GM18499 (cell line): ENCODE data around the gene TCF7L2.
"Not testable (repeated sequence)": the region's sequence is repeated elsewhere in the genome, so short reads cannot be mapped to it uniquely, and the experiment has no call there.

Source experiments
- ATAC-seq: cut with Tn5 transposase; IDR thresholded peaks from one replicate; pipeline ENCODE4 v1.9.1; 2021; ENCODE audit warnings: moderate number of reproducible peaks; ENCODE audit not compliant: insufficient read depth, unreplicated experiment

TCF7L2 gene

DNA sequence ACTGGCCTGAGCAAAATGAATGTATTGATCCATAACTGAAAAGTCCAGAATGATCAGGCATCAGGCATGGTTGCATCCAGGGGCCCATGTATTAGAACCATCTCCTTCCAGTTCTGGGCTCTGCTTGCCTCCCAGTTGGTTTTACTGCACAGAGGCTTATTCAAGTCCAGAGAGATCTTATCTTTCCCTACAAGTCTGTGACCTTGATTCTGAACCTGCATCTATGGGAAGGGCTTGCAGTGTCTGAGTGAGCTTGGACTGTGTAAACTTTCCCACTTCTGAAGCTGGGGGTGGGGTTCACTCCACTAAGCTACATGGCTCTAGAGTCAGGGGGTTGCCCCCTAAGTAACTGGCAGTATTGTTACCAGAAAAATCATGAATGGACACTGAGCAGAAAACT lies 136.2 kb downstream of the TCF7L2 start:
- ATAC-seq, result no peak

GRCh38 chr10:113087165-113088029 lies 137.3 kb downstream of the TCF7L2 start:
- ATAC-seq, result no peak

- ATAC-seq, result no peak
These were observed 138.1 kb downstream of the TCF7L2 start for GRCh38 chr10:113088194-113088593.

- no peak for ATAC-seq
These were observed 139.5 kb downstream of the TCF7L2 start for GRCh38 chr10:113089551-113089950.

DNA sequence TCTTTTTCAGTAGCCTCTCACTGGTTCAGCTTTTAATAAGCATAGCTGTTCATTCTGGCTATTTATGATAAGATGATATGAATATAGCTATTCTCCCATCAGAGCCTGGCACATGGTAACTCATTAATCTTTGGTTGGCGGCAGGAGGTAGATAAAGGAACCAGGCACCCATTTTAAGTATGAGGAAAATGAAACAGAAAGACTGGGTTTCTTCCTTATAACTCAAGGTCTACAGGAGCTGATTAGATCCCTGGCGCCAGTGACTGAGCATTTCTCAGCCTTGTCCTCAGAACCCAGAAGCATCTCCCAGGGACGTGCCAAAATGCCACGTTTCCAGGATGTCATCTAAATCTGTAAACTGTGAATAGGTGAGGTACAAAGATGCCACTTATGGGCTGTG lies 141.9 kb downstream of the TCF7L2 start:
- no peak for ATAC-seq

- ATAC-seq, result no peak
These were observed 143.4 kb downstream of the TCF7L2 start for GRCh38 chr10:113093188-113094113.

GRCh38 chr10:113094114-113094486 lies 144.1 kb downstream of the TCF7L2 start:
- ATAC-seq, result peak; percentile 92

- no peak for ATAC-seq
These were observed 145.5 kb downstream of the TCF7L2 start for GRCh38 chr10:113095419-113096127.

- ATAC-seq, result no peak
These were observed 146.3 kb downstream of the TCF7L2 start for GRCh38 chr10:113096128-113096996.

DNA sequence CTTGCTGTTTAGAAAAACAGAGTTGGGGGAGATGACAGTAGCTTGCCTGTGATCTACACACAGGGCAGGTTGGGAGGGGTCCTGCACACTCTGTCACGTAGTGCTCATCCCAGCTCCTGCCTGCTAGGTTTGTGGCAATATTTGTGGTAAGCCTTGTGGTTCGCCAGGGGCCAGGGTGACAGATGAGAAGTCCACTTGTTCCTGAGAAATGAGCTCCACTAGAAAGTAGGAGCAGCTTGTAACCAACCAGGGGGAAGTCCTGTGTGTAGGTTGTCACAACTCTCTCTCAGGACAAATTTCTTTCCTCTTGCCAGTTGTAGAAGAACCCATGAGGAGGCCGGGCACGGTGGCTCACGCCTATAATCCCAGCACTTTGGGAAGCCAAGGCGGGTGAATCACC lies 147.0 kb downstream of the TCF7L2 start:
- no peak for ATAC-seq

GRCh38 chr10:113099431-113100183 lies 149.6 kb downstream of the TCF7L2 start:
- ATAC-seq, result no peak

DNA sequence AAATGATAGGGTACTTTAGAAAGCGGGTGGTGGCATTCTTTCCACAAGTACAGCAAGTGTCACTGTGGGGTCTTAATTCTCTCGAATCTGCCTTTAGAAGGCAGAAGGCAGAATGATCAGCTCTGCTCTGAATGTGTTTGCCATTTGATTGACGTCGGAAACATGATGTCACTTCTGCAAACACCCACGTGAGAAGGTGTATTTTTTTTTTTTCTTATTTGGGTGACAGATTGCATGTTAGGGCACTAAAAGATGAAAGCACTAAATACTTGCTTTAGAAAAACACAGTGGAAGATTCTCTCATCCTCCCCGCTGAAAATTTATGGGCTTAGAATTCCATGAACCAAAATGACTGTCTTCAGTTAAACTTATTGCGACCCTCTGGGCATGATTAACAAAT lies 150.2 kb downstream of the TCF7L2 start:
- no peak for ATAC-seq

- no peak for ATAC-seq
These were observed 153.2 kb downstream of the TCF7L2 start for GRCh38 chr10:113103131-113103840.

- no peak for ATAC-seq
These were observed 154.0 kb downstream of the TCF7L2 start for GRCh38 chr10:113104047-113104446.

- no peak for ATAC-seq
These were observed 158.3 kb downstream of the TCF7L2 start for GRCh38 chr10:113108194-113108835.

GRCh38 chr10:113108948-113109347 lies 158.9 kb downstream of the TCF7L2 start:
- ATAC-seq, result no peak

DNA sequence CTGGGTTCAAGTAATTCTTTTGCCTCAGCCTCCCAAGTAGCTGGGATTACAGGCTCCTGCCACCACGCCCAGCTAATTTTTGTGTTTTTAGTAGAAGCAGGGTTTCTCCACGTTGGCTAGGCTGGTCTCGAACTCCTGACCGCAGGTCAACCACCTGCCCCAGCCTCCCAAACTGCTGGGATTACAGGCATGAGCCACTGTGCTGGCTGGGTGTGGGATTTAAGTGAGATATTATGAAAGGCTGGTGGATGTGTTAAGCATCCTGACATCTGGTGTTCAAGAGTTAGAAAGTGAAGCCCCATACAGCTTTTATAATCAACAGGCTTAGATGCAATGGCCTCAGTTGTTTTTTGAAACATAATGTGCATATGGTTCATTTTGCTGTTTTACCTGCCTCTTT lies 159.4 kb downstream of the TCF7L2 start:
- ATAC-seq, result not testable (repeated sequence)

GRCh38 chr10:113111260-113111659 lies 161.2 kb downstream of the TCF7L2 start:
- no peak for ATAC-seq
